Skin epidermis (tissue), 12 donors: Measurements from ENCODE around the gene NAPB.
"Not testable (repeated sequence)": the region's sequence is repeated elsewhere in the genome, so short reads cannot be mapped to it uniquely, and the experiment has no call there.

Source experiments
- H3K27ac ChIP-seq, 21 experiments: fragments of 200-600 bp; sonication (generic) in 11 of 21; one replicate each; pipeline ENCODE4 v1.5.0; 2020; ENCODE audit warnings: mild to moderate bottlenecking in 3 of 21, inconsistent platforms in 2 of 21, moderate library complexity in 2 of 21
- H3K4me3 ChIP-seq, 7 experiments: fragments of 200-600 bp; sonication (generic) in 2 of 7; one replicate each; pipeline ENCODE4 v1.5.0; 2020; ENCODE audit warnings: inconsistent platforms in 2 of 7, mild to moderate bottlenecking in 2 of 7, moderate library complexity in 1 of 7

NAPB gene

DNA sequence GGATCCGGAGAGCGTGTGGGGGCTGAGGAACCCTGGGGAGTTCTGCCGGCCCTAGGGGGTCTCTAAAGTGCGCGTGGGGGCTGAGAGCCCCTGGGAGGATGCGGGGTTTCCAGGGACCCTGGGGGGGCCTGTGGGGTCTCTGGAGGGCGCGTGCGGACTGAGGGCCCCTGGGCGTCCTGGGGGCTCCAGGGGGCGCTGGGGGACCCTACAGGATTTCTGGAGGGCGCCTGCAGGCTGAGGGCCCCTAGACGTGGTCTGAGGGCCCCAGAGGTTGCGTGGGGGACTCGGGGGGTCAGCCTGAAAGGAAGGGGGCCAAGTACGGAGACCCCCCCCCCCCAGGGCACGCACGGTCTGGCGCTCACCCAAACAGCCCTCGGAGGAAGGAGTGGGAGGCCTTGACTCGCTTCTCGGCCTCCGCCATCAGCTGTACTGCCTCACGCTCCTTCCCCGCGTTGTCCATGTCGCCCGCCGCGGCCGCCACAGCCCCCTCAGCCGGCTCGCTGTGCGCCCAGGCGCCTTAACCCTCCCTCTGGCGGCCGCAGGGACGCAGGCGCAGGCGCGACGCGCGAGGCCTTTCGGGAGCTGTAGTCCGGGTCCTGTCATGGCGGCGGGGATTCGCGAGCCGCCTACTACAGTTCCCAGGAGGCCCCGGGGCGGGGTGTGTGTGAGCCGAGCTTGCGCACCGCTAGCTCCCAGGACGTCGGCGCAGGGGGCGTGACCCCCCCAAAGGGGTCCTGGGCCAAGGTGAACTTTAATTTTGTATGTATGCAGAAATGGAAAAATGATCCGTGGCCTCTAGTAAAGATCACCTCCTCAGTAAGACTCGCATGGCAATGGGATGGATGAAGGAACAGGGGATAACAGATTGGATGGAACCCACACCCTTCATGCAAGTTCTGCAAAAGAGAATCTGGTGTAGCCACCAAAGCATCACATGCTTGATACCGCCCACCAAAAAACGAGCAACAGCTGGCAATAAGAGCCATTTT lies at the start of gene NAPB:
Gene NAPB, minus strand, starts transcription at position 546 of the 989 bp plus-strand sequence. Its CDS starts 86 bp downstream, at position 460.
- peak within 1 kb of the TSS; percentile 76 to 93 (median 87) for H3K4me3 ChIP-seq
- H3K27ac ChIP-seq = peak within 1 kb of the TSS; percentile 66 to 97 (median 92)

GRCh38 chr20:23466961-23467360 lies 45.7 kb upstream of the NAPB start:
- H3K4me3 ChIP-seq, H3K27ac ChIP-seq: not testable (repeated sequence)

DNA sequence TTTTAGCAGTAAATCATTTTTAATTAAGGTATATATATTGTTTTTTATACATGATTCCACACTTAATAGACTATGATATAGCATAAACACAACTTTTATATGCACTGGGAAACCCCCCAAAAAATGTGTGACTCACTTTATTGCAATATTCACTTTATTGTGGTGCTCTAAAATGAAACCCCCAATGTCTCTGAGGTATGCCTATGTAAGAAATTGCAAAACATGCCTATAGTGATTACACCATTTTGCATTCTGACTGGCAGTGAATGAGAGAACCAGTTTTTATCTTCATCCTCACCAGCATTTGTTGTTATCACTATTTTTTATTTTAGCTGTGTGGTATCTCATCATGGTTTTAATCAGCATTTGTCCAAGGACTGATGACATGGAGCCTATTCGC lies 39.9 kb upstream of the NAPB start:
- Histone ChIP-seq H3K27ac (no peak overlapping the region), H3K4me3 (no peak overlapping the region)

DNA sequence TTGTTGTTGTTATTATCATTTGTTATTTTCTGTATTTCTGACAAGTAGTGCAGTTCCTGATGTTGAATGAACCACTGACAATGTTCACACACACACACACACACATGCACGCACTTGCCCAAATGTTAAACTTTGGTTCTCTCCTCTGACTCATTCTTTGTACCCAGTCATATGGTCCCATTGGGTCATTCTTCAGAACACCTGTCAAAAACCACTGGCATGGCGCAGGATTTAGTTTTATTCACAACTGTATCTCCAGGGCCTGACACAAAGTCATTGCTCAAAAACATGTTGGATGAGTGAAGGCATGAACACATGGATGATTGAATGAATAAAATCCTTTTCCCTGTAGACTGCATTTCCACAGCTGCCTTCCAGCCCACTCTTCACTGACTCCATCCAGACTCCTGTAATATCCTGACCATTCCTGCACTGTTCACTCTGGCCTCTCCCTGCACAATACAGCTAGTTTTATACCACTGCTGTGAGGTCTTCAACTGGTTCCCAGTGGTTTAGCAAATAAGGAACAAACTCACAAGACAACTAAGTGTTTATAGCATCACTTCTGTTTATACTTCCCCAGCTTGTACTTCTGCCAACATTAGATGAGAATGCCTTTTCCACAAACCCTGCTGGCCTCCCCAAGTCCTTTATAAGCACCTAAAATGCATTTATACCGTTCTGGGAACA lies 38.3 kb upstream of the NAPB start:
- H3K4me3 ChIP-seq = no peak overlapping the region

GRCh38 chr20:23456873-23457272 lies 35.6 kb upstream of the NAPB start:
- no peak overlapping the region for H3K4me3 ChIP-seq
- H3K27ac ChIP-seq = peak overlapping the region in 2 of 21 experiments; percentile 34 to 52

More for the DNA sequence above, 38.3 kb upstream of the NAPB start:
- H3K27ac ChIP-seq = no peak overlapping the region

DNA sequence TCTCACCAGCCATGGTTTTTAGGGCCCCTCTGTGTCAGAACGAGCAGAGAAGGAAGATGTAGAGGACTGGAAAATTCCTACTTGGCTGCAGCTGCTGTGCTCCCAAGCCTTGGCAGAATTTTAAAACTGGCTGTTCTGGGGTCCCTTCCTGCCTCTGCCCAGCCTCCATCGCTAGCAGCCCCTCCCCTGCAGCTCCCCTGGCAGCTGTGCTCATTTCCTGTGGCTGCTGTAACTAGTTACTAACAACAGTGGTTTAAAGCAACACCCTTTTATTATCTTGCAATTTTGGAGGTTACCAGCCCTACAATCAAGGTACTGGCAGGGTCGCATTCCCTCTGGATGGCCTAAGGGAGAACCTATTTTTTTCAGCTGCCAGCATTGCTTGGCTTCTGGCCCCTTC lies 35.1 kb upstream of the NAPB start:
- Histone ChIP-seq H3K27ac (peak overlapping the region in 3 of 21 experiments; percentile 34 to 52 (median 35)), H3K4me3 (no peak overlapping the region)

DNA sequence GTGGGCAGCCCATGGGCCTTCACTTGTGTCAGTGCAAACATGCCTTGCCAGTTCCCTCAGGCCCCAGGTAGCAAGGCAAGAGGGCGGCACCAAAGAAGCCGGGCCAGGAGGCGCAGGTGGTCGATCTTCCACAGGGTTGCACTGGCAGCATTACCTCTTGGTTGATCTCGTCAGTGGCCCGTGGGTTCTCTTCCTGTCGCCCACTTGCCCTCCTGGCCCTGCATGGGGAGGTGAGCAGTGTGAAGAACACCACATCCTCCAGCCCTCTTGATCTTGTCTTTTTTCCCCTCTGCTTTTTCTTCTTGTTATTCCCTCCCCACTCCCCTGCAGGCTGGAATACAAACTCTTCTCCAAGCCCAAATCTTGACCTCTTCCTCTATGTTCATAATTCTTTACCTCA lies 34.4 kb upstream of the NAPB start:
- Histone ChIP-seq H3K27ac (peak overlapping the region in 3 of 21 experiments; percentile 34 to 52 (median 35)), H3K4me3 (no peak overlapping the region)

GRCh38 chr20:23454816-23455215 lies 33.5 kb upstream of the NAPB start:
- no peak overlapping the region for H3K27ac ChIP-seq
- H3K4me3 ChIP-seq = no peak overlapping the region

GRCh38 chr20:23453549-23454543 lies 32.6 kb upstream of the NAPB start:
- no peak overlapping the region for H3K4me3 ChIP-seq

GRCh38 chr20:23452776-23453175 lies 31.5 kb upstream of the NAPB start, which contains the start of gene CST11:
Gene CST11, minus strand, starts transcription at chr20:23452876. Its CDS starts 65 bp downstream, at chr20:23452811.
- H3K4me3 ChIP-seq = no peak within 1 kb of the TSS
- no peak within 1 kb of the TSS for H3K27ac ChIP-seq

More at GRCh38 chr20:23453549-23454543, 32.6 kb upstream of the NAPB start:
- H3K27ac ChIP-seq = no peak overlapping the region

- no peak overlapping the region for H3K27ac ChIP-seq
These were observed 30.7 kb upstream of the NAPB start for GRCh38 chr20:23451956-23452487.

GRCh38 chr20:23450877-23451276 lies 29.6 kb upstream of the NAPB start:
- H3K27ac ChIP-seq = no peak overlapping the region

More at GRCh38 chr20:23451956-23452487, 30.7 kb upstream of the NAPB start:
- no peak overlapping the region for H3K4me3 ChIP-seq

DNA sequence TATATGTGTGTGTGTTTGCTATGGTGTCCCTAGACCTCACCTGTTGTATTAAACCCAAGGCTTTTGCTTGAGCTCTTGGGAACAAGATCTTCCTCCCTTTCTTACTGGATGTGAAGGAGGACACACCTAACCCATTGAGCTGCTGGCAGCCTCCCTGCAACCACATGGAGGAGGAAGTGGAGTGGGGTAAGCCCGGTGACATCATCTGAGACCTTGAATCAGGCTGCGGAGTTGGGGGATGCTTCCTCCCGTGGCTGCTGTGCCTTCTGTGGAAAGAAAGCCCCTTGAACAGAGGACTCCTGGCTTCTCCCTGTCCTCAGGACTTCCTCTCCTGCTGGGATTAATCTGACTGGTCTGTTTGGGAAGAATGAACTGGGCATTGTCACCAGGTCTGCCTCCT lies 28.1 kb upstream of the NAPB start:
- H3K4me3 ChIP-seq = no peak overlapping the region
- no peak overlapping the region for H3K27ac ChIP-seq

More at GRCh38 chr20:23450877-23451276, 29.6 kb upstream of the NAPB start:
- no peak overlapping the region for H3K4me3 ChIP-seq

DNA sequence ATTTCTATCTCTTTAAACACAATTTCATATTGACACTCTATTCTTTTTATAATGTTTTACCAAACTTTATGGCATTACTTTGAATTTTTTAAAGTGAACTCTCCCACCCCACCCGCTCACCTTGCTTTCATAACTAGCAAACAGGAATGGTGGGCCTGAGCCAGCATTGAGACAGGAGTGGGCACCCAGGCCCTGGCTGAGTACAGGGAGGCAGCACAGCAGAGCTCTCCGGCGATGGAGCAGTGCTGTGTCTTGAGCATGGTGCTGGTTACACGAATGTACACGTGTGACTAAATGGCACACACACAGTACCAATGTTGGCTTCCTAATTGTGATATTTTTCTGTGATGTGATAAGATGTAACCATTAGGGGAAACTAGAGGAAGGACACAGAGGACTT lies 26.9 kb upstream of the NAPB start:
- no peak overlapping the region for H3K27ac ChIP-seq

GRCh38 chr20:23446505-23446904 lies 25.2 kb upstream of the NAPB start:
- no peak overlapping the region for H3K27ac ChIP-seq
- H3K4me3 ChIP-seq = no peak overlapping the region

More for the DNA sequence above, 26.9 kb upstream of the NAPB start:
- no peak overlapping the region for H3K4me3 ChIP-seq

- no peak overlapping the region for H3K27ac ChIP-seq
- no peak overlapping the region for H3K4me3 ChIP-seq
These were observed 24.4 kb upstream of the NAPB start for GRCh38 chr20:23445596-23446217.

DNA sequence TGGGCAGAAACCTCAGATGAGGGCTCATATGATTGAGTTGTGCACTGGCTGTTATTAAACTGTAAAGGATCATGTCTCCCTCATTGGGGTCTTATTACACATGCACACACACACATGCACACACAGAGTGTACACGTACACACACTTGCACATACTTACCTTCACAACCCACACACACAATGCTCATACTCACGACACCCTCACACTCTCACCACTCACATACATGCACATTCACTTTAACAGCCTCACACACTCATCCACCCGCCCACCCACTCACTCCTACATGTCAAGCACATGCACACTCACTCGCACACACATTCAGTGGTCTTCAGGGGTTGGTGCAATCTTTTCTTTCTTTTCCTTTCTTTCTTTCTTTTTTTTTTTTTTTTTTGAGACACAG lies 23.6 kb upstream of the NAPB start:
- Histone ChIP-seq H3K27ac (no peak overlapping the region), H3K4me3 (no peak overlapping the region)

DNA sequence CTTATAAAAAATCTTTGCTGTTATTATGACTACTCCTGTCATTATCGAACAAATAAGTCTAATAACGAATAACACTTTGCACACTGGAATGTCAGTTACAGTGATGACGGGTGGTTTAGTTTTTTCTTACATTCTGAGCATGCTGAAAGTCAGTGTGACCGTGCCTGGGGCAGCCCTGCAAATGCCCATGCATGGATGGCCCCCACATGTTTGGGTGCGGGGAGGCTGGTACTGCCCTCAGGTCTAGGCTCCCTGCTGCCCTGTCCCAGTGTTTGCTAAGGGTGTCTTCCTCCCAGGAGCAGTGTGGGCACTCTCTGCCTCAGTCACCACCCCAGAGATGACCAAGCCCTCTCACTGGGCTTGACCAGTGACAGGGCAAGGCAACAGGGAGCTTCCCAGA lies 21.1 kb upstream of the NAPB start:
- H3K27ac ChIP-seq = no peak overlapping the region
- no peak overlapping the region for H3K4me3 ChIP-seq
